Epithelial cell of proximal tubule (primary cell): ENCODE measurements around the gene GLB1L. TPM values are rescaled to one million over a fixed set of nuclear protein-coding genes. Genes with fewer than 3 reads are reported as not detected.

Experiments used
- DNase-seq: peaks from one replicate; pipeline ENCODE4 v3.0.0-alpha.2; 2011; ENCODE audit warnings: low read depth
- H3K4me3 ChIP-seq: 2 replicates; pipeline ENCODE4 v1.5.1; 2011; ENCODE audit warnings: low read depth, mild to moderate bottlenecking, low read length
- total RNA-seq: library from RNA; depleted of rRNA; stranded (reverse); fragments of >200 nt; gene quantifications from 2 replicates; pipeline ENCODE4 v1.2.3, GENCODE V29; 2015
- TF ChIP-seq, protein P1 (sequence below): conservative IDR thresholded peaks from 2 replicates; pipeline ENCODE4 v1.5.1; 2012; ENCODE audit warnings: low read depth, mild to moderate bottlenecking, low read length

The GLB1L gene
- total RNA-seq, 1 donor from 2014 or later = 10.4 TPM

DNA sequence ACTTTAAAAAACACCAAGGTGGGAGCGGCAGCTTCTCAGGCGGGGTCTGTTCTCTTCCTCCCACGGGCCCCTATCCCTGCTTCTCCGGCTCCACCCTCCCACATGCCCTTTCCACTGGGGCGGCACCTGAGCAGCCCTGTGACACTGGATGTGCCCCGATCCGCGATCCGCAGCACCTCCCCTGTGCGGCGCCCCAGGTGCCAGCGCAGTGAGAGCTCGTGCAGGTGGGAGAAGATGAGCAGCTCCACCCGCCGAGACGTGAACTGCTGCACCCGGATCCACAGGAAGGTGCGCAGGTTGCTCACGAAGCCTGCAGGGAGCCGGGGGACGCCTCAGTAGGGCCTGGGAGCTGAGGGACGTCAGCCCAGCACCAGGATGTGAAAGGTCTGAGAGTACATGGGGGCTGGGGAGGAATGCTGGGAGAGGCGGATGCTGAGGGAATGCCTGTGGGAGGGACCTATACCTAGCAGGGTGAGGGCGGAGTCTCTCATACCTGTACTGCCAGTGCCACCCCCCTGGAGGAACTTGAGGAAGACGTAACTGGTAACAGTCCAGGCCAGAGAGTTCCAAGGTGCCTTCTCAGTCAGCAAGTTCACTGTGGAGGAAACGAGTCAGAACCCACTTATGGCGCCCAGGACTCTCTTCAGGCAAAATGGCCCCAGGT lies 29.2 kb downstream of the GLB1L start:
- H3K4me3 ChIP-seq = no peak overlapping the region
- TF ChIP-seq, protein P1, sequence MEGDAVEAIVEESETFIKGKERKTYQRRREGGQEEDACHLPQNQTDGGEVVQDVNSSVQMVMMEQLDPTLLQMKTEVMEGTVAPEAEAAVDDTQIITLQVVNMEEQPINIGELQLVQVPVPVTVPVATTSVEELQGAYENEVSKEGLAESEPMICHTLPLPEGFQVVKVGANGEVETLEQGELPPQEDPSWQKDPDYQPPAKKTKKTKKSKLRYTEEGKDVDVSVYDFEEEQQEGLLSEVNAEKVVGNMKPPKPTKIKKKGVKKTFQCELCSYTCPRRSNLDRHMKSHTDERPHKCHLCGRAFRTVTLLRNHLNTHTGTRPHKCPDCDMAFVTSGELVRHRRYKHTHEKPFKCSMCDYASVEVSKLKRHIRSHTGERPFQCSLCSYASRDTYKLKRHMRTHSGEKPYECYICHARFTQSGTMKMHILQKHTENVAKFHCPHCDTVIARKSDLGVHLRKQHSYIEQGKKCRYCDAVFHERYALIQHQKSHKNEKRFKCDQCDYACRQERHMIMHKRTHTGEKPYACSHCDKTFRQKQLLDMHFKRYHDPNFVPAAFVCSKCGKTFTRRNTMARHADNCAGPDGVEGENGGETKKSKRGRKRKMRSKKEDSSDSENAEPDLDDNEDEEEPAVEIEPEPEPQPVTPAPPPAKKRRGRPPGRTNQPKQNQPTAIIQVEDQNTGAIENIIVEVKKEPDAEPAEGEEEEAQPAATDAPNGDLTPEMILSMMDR = no peak
- no peak for DNase-seq

DNA sequence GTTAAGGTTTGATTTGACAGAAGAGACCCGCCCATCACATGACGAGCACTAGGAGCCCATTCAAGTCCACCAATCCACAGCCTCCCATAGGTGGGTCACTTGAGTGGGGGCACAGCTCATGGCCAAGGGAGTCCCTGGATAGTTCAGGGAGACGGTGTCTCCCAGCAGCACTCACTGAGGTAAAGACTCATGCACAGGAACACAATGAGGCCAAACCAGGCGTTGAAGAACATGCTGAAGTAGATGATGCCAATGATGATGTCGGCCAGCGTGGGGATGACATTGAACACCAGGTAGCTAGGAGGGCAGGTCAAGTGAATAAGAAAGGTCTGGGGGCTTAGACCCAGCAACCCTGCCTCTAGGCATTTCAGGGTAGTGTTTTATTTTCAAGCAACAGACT lies 30.5 kb downstream of the GLB1L start:
- TF ChIP-seq, protein P1 = no peak

DNA sequence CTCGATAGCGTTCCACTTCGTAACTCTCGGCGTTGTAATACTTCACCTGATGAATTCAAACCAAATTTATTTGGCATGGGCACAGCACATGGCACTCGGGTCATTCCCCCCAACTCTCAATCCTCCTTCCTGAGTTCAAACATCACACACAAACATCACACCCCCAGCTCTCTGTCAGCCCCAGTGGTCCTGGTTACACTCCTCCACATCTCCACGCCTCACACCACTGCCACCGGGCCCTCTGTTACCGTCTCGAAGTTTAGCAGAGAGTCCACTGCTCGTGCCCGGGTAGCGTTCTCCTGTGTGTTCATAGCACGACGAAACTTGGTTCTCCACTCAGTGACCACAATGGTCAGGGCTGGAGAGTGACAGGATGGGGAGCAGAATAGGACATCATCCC lies 31.1 kb downstream of the GLB1L start:
- DNase-seq = no peak
- no peak overlapping the region for H3K4me3 ChIP-seq
- TF ChIP-seq, protein P1 = no peak

More for the DNA sequence above, 30.5 kb downstream of the GLB1L start:
- DNase-seq = no peak
- H3K4me3 ChIP-seq = no peak overlapping the region

DNA sequence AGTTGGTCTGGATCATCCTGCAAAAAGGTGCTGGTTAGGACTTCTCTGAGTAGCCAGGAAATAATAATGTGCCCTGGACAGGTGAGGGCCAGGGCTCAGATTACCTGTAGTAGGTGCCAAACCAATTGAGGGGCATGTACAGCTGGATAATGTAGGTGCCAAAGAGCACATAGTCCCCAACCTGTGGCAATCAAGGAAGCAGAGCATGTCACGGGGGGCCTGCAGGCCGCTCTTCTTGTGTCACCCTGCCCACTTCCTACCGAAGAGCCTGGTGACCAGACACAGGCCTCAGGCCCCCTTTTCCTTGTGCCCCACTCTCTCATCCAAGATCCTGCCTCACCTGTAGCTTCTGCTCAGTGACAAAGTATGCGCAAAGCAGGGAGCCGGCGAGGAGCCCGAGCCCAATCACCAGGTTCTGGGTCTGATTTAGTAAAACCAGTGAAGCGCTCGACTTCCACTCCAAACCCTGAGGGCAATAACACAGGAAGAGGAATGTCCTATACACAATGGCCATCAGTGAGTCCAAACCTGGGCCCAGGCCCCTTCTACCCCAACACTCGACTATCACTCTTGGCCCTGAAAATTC lies 31.7 kb downstream of the GLB1L start:
- no peak overlapping the region for H3K4me3 ChIP-seq
- TF ChIP-seq, protein P1 = no peak
- DNase-seq = no peak

DNA sequence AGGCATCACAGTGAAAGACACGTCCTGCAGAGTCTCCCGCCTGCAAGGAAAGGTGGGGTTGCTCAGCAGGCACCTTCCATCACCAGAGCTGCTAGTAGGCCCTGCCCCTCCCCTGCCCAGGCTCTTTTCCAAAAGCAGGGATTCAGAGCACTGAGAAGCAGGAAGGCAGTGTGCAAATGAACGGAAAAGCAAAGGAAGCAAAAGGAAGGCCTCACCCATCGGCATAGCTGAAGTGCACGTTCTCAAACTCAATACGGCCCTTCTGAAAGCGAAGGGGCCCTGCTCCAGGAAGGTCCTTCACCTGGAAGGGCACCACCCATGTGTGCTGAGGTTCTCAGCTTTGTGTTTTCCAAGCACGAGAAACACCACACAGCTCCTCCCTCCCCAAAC lies 32.2 kb downstream of the GLB1L start:
- TF ChIP-seq, protein P1 = no peak
- no peak for DNase-seq

DNA sequence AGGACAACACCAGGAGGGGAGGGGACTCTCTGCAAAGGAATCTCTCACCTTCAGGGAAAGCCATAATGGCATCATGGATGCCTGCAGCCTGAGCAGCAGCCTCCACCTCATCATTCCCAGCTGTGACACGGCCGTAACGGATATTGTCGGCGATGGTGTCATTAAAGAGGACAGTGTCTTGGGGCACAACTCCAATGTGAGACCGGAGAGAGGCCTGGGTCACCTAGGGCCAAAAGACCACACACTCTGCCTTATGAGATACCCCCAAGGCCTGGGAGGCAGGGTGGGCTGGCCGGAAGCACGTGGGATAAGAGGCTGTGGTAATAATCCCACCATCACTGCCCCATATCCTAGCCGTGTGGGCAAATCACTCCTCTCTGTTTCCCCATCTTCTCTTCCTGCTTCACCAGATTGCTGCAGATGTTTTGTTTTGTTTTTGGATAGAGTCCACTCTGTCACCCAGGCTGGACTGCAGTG lies 34.3 kb downstream of the GLB1L start:
- TF ChIP-seq, protein P1 = no peak
- H3K4me3 ChIP-seq = no peak overlapping the region
- DNase-seq = no peak

More for the DNA sequence above, 32.2 kb downstream of the GLB1L start:
- H3K4me3 ChIP-seq = no peak overlapping the region
